GM21786 (cell line): ENCODE measurements around the gene CHTF18.
"Not testable (repeated sequence)": the region's sequence is repeated elsewhere in the genome, so short reads cannot be mapped to it uniquely, and the experiment has no call there.

Source experiments
- ATAC-seq: cut with Tn5 transposase; IDR thresholded peaks from one replicate; pipeline ENCODE4 v1.9.1; 2021; ENCODE audit not compliant: unreplicated experiment

The CHTF18 gene

DNA sequence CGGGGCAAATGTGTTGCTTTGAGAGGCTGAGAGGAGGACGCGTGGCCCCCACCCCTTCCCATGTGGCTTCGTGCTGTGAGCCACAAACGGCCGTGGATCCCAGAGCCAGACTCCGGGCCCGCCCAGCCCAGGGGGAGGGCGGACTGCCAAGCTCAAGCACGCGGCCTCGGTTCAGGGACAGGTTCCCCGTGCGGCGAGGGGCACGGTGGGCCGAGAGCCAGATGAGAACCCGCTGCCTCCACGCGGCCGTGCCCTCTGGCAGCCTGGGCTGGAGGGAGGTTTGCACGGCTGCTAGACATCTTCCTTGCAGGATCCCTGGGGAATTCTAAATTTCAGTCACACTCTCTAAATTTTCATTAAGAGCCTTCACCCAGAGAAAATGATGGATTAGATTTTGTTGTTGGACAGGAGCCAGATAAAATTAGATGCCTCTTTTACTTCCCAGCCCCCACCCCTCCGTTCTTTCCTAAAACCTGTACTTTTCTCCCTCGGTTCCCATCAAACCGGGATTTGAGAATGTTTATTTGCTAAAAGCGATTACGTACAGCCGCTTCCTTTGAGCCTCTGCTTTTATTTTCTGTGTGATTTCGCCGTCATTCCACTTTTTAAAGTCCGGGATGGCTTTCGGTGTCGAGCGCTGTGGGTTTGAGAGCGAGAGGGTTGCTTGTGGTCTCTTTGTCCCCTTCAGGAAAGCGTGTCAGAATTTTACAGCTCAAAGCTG lies 37.1 kb downstream of the CHTF18 start:
- no peak for ATAC-seq

DNA sequence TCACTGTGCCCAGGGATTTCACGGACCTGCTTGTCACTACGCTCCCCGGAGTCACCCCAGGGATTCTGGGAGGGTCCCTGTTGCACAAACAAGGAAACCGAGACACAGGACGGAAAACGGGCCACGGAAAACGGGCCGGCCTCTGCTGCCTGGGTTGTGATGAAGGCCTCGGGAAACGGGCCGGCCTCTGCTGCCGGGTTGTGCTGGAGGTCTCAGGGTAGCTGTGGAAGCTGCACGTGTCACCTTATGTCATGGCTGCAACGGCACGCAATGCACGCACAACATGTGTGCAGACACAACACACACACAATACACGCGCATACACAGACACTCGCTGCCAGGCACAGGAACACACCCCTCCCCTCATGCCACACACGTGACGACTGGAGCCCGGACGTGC lies 39.1 kb downstream of the CHTF18 start:
- ATAC-seq = no peak

DNA sequence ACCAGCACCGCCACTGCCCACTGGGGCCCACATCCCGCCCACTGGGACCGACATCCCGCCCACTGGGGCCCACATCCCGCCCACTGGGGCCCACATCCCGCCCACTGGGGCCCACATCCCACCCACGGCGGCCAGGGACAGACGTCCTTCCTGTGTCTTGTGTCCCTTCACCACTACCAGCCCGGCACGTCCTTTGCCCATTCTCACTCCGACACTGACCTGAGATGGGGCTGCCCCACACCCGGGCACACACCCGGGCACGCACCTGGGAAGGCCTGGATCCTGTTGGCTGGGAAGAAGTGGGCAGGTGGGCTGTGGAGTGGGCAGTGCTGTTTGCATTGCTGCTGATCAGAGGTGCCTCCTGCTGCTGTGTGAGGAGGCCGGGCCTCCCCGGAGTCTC lies 40.5 kb downstream of the CHTF18 start:
- no peak for ATAC-seq

DNA sequence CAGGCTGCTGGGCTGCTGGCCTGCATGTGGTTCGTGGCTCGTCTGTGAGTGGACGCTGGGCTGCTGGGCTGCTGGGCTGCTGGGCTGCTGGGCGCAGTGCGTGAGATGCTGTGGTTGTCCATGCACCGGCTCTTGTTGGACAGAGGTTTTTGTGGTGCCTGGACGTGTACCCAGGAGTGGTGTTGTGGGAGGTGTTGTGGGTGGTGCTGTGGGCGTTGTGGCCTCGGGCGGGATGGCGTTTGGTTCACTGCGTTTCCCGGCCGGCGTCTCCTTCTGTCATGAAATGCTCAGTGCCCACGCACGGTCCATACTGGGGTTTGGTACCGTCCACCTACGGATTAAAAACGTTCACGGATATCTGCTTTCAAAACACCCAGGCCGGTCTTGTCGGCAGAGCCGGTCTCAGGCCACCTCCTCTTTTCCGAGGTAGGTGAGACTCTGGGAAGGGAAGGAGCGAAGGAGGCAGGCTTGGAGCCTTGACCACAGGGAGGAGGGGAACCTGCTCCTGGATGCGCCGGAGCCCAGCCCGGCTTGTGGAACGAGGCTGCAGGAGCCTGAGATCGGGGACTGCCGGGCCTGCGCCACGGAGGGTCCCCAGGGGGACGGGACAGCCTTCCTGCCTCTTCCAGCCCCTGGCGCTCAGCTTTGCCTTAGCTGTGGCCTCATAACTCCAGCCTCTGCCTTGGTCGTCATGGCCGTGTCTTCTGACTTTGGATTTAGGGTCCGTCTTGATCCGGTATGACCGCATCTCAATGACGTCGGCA lies 41.9 kb downstream of the CHTF18 start:
- no peak for ATAC-seq

DNA sequence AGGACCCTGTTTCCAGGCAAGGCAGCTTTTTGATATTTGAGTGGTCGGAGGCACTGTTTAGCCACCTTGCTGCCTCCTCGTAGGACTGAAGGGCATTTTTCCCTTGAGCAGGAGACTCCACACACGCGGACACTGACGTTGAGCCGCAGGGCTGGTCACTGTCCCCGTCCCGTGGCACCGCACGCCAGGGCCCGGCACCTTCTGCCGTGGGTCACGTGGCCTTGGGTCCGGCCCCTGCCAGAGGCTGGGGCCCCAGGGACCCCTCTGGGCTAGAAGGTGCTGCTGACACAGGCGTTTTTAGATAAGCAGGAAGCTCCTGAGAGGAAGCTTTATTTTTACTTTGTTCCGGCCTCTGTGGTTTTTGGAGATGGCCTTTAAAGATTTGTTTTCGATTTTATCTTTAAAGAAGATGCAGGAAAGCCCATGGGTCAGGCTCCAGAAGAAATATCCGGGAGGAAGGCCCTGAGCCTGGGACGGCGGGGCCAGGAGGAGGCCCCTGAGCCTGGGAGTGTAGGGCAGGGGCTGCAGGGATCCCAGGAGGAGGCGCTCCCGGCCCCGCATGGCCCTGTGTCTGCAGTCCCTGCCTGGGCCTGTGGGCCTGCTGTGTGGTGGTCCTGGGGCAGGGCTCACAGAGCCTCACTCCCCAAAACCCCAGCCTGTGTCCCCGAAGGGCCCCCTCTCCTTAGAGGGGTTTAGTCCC lies 42.6 kb downstream of the CHTF18 start:
- ATAC-seq = no peak

DNA sequence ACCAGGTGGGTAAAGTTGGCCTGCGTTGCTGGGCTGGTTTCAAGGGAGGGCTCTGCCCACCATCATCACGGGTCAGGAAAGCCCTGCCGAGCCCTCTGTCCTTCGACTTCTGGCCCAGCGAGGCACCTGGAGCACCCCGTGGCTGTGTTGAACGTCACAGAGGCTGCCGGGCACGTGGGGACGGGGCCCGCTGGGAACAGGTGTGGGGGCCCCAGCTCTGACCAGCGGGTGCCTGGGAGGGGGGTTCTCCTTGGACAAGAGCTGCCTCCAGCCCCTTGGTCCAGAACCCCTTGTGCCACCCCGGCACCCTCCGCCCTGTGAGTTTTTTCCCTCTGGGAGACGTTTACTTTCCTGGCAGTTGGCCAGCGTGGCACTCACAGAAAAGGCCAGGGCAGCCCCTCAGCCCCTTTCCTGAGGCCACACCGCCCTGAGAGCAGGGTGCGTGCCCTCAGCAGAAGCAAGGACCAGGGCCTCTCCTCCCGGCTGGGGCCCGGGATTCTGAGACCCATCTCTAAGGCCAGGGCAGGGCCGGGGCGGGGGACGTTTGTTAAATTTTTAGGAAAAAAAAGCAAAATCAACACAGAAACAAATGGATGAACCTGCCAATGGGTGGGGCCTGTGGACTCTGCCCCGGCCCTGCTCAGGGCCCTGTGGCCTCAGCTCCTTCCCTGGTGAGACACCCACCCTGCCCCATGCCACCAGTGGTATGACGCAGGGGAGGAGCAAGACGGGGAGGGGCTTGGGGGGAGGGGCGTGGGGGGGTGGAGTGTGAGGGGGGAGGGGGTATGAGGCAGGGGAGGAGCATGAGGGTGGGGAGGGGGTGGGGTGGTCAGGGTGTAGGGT lies 43.4 kb downstream of the CHTF18 start:
- ATAC-seq = no peak

DNA sequence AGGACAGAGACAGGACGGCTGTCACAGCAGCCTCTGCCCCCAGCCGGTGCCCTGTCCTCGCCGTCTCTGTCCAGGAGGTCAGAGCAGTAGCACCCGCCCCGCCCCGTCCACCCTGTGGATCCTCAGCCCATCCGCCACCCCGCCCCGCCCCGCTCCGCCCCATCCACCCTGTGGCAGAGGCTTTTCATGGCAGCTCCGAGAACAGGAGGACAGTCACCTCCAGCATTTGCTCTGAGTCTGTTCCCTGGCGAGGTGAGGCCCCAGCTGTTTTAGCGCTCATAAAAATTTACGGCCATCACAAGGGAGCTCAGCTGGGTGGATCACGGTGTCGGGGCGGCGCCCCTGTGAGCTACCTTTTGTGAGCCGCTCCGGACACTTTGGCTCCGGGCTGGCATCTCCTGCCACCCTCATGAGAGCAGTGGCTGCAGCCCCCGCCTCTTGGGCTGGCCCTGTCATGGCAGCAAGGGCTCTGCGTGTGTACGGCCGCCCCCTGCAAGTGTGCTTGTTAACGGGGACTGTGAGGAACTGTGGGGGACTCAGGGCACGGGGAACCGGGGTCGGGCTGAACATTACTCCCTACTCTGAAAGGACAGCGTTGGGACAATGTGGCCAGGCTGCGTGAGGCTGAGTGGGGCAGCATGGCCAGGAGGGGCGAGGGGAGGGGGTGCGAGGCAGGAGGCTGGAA lies 44.4 kb downstream of the CHTF18 start:
- ATAC-seq = no peak

DNA sequence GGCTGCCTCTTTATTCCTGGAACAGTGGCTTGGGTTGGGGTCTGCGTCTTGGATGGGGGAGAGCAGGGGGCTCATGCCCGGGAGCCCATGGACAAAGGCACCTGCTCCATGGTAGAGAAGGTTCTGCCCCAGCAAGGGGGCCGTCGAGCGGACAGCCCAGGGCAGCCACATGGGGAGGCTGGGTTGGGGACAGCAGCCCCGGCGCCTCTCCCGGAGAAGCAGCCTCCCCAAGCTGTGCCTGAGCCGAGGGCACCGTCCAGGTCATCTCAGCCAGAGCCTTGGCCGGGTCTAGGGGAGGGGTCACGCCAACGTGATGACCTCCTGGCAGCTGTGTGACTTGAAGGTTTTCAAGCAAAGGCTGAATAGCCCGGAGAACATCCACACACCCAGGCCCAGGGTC lies 45.0 kb downstream of the CHTF18 start:
- ATAC-seq = no peak

DNA sequence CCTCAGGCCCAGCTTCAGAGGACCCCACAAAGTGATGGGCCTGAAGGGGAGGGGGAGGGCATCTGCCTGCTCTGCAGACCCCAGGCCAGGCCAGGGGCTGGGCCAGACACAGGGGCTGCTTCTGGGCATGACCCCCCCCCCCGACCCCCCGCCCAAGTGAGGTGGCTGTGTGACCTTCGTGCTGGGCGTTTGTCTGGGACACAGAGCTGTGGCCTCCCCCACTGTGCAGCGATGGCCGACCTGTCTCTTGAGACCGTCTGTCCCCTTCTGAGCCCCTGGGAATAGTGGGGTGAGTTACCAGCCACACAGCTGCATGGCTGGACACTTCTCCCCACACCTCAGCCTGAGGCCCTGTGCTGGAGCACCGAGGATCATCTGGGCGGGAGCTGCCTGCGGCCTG lies 47.0 kb downstream of the CHTF18 start:
- no peak for ATAC-seq

DNA sequence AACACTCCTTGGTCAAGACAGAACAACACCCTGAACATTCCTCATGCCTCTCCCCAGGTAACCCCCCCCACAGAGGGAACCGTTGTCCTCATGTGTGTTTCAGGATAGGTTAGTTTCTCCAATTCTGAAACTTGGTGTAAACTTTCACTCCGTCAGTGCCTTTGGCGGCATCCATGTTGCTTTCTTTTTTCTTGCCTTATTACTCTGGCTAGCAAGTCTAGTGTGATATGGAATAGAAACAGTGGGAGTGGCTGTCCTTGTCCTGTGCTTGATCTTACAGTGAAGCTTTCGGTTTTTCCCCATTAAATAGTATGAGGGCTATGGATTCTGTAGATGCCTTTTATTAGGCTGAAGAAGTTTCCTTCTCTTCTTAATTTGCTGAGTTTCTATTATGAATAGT lies 47.8 kb downstream of the CHTF18 start:
- no peak for ATAC-seq

DNA sequence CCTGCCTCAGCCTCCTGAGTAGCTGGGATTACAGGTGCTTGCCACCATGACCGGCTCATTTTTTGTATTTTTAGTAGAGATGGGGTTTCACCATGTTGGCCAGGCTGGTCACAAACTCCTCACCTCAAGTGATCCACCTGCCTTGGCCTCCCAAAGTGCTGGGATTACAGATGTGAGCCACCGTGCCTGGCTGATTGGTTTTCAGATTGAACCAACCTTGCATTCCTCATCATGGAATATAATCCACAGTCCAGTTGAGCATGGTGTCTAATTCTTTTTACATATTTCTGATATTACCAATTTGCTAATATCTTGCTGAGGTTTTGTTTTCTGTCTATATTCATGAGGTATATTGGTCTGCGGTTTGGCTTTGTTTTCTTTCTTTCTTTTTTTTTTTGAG lies 48.4 kb downstream of the CHTF18 start:
- ATAC-seq = not testable (repeated sequence)

DNA sequence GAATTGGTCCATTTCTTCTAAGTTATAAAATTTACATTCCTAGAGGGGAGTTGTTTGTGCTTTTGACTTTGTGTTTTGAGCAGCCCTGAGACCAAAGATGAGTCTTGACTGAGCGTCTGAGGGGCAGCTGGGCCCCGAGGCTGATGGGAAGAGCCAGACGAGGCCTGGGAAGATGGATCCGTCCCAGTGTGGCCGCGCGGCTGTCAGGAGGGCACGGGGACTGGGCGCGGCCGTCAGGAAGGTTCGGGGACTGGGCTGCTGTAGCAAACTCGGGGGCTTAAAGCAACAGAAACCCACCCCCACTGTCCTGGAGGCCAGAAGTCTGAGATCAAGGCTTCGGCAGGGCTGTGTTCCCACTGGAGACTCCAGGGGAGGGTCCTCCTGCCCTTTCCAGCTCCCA lies 50.3 kb downstream of the CHTF18 start:
- no peak for ATAC-seq

DNA sequence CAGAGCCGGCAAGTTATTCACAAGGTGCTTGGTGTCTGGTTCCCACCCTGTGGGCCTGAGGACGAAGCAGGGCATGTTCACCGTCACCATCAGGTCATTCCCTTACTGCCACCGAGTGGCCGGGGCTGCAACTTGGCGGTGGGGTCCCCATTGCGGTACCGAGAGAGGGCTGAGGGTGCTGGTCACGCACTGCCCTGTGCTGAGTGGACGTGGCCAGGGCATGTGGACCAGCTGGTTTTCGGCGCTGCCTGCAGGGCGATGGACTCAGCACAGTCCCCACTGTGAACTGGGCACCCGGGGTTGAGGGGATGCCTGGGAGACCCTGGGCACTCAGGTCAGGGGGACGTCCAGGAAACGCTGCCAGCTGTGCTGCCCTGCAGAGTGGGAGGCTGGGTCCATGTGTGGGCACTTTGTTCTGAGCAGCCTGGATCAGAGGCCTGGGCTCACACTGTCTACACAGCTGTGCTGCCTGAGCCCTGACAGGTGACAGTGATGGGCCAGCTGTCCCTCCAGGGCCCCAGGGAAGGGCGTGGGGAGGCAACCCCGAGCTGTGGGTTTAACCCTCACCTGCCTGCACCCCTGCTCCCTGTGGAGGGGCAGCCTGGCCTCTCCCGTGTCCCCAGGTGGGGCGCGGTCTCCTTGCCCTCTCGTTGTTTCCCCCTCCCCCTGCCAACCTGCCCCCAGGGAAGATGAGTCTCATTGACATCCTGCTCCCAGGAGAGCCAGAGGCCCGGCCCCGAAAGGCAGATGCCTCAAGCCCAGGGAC lies 51.4 kb downstream of the CHTF18 start:
- no peak for ATAC-seq

DNA sequence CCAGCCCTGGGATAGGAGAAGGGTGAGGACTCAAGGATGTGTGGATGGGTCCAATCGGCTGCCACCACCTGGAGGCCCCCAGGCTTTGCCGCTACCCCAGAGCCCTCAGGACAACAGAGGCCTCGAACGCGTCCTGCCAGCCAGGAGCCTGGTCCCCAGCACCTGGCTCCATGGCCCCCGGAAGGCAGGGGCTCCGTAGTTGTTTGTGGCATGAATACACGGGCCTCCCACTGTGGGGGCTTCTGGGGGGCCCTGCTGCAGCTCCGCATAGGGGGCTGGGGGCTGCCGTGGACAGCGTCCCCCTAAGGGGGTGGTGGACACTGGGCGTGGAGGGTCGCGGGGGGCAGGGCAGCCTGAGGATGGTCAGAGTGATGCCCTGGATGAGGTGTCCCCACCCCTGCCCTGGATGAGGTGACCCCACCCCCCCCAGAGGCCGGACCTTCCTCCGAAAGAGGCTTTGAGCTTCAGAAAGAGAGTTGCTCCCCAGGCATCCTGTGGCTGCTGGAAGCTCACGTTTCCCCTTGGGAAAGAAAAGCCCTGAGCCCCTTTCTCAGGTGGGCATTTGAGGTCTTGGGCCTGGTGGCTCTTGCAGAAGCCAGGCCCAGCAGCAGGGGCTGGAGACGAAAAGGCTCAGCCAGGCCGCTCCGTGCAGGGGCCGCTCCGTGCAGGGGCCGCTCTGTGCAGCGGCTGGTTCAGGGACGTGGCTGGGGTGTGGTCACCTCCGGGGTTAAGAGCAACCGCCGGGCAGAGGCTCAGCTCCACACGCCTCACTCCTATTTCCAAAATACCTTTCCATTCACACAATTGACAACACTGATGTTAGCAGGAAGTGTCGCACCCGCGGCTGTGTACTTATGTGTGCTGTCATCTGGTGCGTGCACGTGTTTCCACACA lies 52.4 kb downstream of the CHTF18 start:
- ATAC-seq = no peak

DNA sequence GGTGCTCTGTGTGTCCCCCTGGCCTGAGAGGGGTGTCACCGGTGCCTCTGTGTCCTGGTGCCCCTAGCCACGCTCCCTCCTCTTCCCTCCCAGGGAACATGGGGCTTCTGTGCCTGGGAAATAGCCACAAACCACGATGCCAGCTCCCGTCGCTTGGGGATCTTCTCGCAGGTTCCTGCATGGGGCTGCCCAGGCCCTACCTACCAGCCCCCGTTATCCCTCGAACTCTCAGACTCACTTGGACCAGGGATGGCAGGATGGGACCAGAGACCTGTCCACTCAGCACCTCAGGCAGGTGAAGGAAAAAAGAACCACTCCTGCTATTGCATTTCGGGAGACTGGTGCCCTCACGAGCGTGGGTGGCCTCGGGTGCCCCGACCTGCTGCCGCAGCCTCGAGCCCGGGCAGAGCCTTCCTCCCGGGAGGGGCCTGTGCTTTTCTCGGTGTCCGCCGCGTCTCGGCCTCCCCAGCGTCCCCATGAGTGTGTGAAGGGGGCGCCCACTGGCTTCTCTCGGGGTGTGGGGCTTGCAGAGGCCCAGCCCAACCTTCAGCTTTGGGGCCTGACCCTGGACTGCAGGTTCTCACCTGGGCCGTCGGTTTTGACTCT lies 53.1 kb downstream of the CHTF18 start:
- no peak for ATAC-seq

DNA sequence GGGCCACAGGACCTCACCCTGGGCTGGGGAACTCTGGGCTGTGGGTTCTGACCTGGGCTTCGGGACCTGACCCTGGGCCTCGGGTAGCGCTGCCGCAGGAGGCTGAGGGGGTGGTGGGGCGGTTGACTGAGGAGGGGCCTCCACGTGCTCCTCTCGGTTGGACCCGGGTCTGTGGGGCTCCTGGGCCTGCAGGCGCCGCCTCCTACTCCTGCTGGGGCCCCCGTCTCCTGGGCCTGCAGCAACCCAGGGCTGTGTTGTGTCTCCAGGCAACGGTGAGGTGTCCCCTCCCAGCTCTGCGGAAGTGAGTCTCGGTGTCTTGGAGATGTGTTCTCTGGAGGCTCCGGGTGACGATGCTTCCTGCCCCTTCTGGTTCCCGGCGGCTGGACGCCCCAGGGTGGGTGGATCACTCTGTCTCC lies 53.6 kb downstream of the CHTF18 start:
- no peak for ATAC-seq

DNA sequence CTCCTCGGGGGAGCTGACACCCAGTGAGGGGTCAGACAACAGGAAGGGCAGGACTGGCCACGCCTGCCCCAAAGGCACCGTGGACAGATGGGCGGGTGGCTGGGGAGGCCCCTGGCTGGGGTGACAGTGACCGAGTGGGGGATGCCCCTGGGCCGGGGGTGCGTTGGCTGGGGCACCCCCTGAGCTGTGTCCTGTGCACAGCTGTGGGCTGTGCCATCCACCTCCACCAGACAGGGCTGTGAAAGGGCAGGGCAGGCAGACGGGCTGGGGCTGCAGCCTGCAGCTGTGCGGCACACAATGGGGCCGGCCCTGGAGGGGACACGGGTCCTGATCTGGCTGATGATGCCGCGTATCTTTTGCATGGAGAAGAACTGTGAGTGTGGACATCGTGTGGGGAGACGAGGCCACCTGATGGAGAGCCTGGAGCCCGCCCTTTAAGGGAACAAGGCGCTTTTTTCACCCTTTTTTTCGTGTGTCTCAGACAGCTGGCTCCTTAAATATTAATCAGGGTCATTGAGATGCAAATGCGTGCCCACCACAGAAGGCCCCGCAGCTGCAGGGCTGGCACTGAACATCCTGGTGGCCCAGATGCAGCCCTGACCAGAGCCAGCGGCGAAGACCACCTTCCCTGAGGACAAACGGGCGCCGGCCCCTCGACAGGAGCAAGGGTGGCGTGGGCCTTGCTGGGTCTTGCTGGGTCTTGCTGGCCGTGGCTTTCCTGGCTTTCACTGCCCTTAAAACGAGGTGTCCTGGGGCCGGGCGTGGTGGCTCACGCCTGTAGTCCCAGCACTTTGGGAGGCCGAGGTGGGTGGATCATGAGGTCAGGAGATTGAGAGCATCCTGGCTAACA lies 54.5 kb downstream of the CHTF18 start:
- ATAC-seq = no peak

DNA sequence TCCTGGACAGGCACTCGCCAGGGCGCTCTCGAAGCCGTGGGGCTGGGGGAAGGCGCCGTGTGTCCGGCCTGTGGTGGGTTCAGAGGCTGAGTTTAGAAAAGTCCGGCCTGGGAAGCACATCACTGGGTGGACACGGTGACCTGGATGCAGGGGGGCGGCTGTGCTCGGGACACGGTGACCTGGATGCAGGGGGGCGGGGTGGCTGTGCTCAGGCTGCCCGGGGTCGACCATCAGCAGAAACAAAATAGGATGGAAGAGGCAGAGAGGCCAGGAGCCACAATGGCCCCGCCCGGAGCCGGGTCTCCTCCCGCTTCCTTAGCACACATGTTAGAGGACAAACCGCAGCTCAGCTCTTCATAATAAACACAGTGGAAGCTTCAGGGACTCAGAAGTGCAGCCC lies 55.4 kb downstream of the CHTF18 start:
- no peak for ATAC-seq
